BLaER1 (cell line): Measurements from ENCODE around the gene ALS2CL.
A peak's percentile ranks its signal among the peaks of the same experiment; 100 is the strongest.

Experiments used
- H3K27ac ChIP-seq: shearing (Covaris generic); formaldehyde crosslinking; 2 replicates; pipeline ENCODE4 v1.8.1; 2022
- H3K27me3 ChIP-seq: shearing (Covaris generic); formaldehyde crosslinking; 2 replicates; pipeline ENCODE4 v1.8.1; 2022
- H3K36me3 ChIP-seq: shearing (Covaris generic); formaldehyde crosslinking; 2 replicates; pipeline ENCODE4 v1.8.1; 2022
- H3K4me1 ChIP-seq: shearing (Covaris generic); formaldehyde crosslinking; 2 replicates; pipeline ENCODE4 v1.8.1; 2022
- H3K4me2 ChIP-seq: shearing (Covaris generic); formaldehyde crosslinking; 2 replicates; pipeline ENCODE4 v1.8.1; 2022
- H3K4me3 ChIP-seq: shearing (Covaris generic); formaldehyde crosslinking; 2 replicates; pipeline ENCODE4 v1.8.1; 2022
- H3K9ac ChIP-seq: shearing (Covaris generic); formaldehyde crosslinking; 2 replicates; pipeline ENCODE4 v1.8.1; 2022
- H3K9me3 ChIP-seq: shearing (Covaris generic); formaldehyde crosslinking; 2 replicates; pipeline ENCODE4 v1.8.1; 2022
- H4K20me1 ChIP-seq: shearing (Covaris generic); formaldehyde crosslinking; 2 replicates; pipeline ENCODE4 v1.8.1; 2022
- Cebpa-rat ChIP-seq: shearing (Covaris generic); IDR thresholded peaks from 2 replicates; pipeline ENCODE4 v1.8.1; 2022

The ALS2CL gene

DNA sequence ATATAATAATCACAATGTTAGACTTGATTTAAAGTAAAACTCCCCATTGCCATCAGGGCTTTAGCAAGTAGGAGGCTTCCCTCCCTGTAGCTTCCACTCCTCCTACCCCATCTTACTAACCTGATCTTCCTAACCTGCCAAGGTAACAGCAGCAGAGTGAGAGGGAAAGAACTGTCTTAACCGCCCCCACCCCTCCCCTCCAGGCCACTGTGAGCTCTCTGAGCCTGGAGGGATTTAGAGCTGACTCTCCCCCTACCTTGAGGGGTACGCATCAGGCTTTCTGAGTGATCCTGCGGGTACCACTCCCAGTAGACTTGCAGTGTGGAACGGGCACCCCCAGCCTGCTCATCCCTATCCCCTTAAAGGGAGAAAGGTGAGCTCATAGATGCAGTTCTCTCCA, 35.6 kb upstream of the ALS2CL start:
- Histone ChIP-seq H3K9me3 (no peaks in the 10 kb centered on the region), H3K27me3 (no peaks in the 10 kb centered on the region), H3K4me3 (no peak overlapping the region), H3K27ac (no peak overlapping the region), H4K20me1 (no peaks in the 10 kb centered on the region), H3K4me2 (no peak overlapping the region), H3K4me1 (no peaks in the 10 kb centered on the region), H3K9ac (no peak overlapping the region), H3K36me3 (no peaks in the 10 kb centered on the region)
- no peak for TF ChIP-seq Cebpa-rat

DNA sequence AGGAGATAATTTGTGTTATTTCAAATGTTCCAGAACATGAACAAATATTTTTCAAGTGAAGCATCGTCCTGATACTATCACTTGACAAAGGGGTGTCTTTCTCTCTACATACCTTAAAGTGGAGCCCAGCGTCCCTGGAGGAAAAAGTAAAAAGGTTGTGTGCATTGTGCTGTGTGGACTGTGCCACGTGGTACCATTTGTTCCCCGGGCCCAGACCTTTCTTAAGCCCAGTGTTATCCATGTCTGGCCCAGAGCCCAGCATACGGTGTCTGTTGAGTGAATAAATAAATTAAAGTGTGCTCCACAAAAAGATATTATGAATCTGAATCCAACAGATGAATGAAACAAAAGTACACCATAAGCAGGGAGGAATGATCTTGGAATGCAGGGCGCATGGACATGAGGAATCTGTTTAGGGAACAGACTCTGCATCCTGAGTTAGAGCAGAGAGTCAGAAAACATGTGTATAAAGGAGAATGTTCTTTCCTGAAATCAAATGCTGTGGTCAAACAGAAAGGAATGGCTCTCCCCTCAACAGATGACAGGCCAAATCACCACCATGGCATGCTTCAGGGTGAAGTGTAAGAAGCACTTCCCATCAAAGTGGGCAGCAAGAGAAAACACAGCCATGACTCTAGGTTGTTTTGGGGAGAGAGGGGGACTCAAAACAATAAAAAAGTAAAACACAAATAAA, 32.3 kb upstream of the ALS2CL start:
- Histone ChIP-seq H3K9me3 (no peaks in the 10 kb centered on the region), H3K27me3 (no peaks in the 10 kb centered on the region), H3K27ac (no peak overlapping the region), H3K9ac (no peak overlapping the region), H3K4me2 (no peak overlapping the region), H3K4me1 (no peaks in the 10 kb centered on the region), H3K4me3 (no peak overlapping the region), H3K36me3 (no peaks in the 10 kb centered on the region), H4K20me1 (no peaks in the 10 kb centered on the region)
- TF ChIP-seq Cebpa-rat, result no peak

DNA sequence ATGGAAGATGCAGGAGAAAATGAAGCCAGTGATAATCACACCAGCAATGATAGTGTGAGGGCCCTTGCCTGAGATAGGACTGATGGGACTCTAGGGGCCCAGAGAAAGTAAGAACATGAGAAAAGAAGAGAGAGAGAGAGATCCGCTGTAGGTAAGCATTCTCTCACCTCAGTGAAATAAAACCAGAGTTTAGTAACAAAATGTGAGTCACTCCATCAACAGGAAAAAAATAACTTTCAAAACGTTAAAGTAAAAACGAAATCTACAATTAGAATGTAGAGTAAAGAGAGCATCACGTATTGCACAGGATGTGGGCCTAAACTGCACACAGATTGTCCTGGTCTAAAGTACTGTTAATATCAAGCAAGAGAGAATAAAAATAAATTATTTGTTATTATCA, 30.9 kb upstream of the ALS2CL start:
- no peak overlapping the region for H3K27ac ChIP-seq
- no peaks in the 10 kb centered on the region for H4K20me1 ChIP-seq
- H3K36me3 ChIP-seq, result no peaks in the 10 kb centered on the region
- no peak overlapping the region for H3K4me2 ChIP-seq
- H3K9ac ChIP-seq, result no peak overlapping the region
- H3K4me1 ChIP-seq, result no peaks in the 10 kb centered on the region
- no peaks in the 10 kb centered on the region for H3K27me3 ChIP-seq
- no peaks in the 10 kb centered on the region for H3K9me3 ChIP-seq
- no peak overlapping the region for H3K4me3 ChIP-seq
- no peak for TF ChIP-seq Cebpa-rat

DNA sequence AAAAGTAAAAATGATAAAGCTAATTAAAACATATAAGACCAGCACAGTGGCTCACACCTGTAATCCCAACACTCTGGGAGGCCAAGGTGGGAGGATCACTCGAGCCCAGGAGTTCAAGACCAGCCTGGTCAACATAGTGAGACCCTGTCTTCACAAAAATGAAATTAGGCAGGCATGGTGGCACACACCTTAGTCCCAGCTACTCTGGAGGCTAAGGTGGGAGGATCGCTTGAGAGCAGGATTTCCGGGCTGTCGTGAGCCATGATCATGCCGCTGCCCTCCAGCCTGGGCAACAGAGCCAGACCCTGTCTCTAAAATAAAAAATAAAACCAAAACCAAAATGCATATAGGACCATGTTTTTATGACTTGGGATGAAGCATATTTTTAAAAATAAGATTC, 29.0 kb upstream of the ALS2CL start:
- TF ChIP-seq Cebpa-rat, result no peak
- no peaks in the 10 kb centered on the region for H3K9me3 ChIP-seq
- H3K4me1 ChIP-seq, result no peaks in the 10 kb centered on the region
- H3K27ac ChIP-seq, result no peak overlapping the region
- no peak overlapping the region for H3K9ac ChIP-seq
- no peak overlapping the region for H3K4me3 ChIP-seq
- H3K27me3 ChIP-seq, result no peaks in the 10 kb centered on the region
- H3K36me3 ChIP-seq, result no peaks in the 10 kb centered on the region
- no peaks in the 10 kb centered on the region for H4K20me1 ChIP-seq
- no peak overlapping the region for H3K4me2 ChIP-seq

DNA sequence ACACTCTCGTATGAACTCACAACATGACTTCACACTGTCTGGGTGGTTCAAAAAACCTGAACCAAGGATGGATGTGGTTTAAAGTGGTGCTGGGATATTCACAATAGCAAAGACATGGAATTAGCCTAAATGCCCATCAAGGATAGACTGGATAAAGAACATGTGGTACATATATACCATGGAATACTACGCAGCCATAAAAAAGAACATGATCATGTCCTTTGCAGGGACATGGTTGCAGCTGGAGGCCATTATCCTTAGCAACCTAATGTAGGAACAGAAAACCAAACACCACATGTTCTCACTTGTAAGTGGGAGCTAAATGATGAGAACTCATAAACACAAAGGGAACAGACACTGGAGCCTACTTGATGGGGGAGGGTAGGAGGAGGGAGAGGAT, 27.5 kb upstream of the ALS2CL start:
- H3K4me1 ChIP-seq, result peaks cover 9% of the 10 kb centered on the region
- H3K27ac ChIP-seq, result no peak overlapping the region
- no peak for TF ChIP-seq Cebpa-rat
- H3K27me3 ChIP-seq, result no peaks in the 10 kb centered on the region
- no peak overlapping the region for H3K9ac ChIP-seq
- H3K4me3 ChIP-seq, result no peak overlapping the region
- no peak overlapping the region for H3K4me2 ChIP-seq
- no peaks in the 10 kb centered on the region for H4K20me1 ChIP-seq
- no peaks in the 10 kb centered on the region for H3K36me3 ChIP-seq
- H3K9me3 ChIP-seq, result no peaks in the 10 kb centered on the region

DNA sequence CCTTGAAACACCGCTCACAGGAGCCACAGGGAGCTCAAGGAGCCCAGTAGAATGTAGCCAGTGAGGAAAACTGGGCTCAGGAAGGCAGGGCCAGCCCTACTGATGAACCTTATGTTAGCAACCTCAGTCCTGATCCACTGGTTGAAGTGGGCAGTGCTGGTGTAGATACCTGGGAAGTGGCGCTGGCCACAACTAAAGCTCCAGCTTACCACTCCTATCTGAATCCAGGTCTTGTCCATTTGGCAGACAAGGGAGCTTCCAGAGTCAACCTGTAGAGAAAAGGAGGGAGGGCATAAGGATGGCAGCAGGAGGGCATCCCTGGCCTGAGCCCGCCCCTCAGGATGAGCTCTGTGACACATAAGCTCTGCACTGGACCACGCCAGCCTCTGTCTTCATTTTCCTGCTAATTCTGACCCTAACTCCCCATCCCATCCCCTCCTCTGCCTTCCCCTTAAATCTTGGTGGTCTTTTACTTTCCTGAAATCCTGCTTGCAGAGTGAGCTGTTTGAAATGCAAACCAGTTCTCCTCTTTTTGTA, 26.3 kb upstream of the ALS2CL start:
- Histone ChIP-seq H3K9me3 (no peaks in the 10 kb centered on the region), H3K27me3 (no peaks in the 10 kb centered on the region), H3K27ac (no peak overlapping the region), H3K9ac (no peak overlapping the region), H3K36me3 (no peaks in the 10 kb centered on the region), H3K4me3 (no peak overlapping the region), H4K20me1 (no peaks in the 10 kb centered on the region), H3K4me2 (no peak overlapping the region), H3K4me1 (peaks cover 10% of the 10 kb centered on the region)
- no peak for TF ChIP-seq Cebpa-rat

DNA sequence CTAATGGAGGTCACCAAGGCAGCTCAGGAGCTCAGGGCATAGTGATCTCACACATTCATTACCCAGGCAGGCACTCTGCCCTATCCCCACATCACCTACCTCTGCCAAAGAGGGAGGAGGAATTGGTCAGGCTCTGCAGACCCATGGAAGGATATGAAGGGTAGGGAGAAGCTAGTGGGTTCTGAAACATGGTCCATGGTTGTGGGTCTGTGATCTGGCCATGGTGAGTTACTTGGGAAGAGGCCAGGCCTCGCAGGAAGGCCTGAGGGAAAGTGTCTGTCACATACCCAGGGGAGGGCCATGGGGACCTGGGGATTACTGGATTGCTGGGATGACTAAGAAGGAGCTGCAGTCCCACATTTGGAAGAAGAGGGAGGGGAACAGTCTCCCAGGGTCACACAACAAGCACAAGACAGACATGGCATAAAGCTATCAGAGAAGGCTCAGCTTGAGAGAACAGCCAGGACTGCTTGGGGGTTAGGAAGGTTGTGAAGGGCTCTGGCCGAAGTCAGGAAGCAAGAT, 25.6 kb upstream of the ALS2CL start:
- Histone ChIP-seq H3K27me3 (no peaks in the 10 kb centered on the region), H3K9ac (no peak overlapping the region), H3K36me3 (no peaks in the 10 kb centered on the region), H3K4me1 (peaks cover 17% of the 10 kb centered on the region), H3K9me3 (no peaks in the 10 kb centered on the region), H3K27ac (no peak overlapping the region), H3K4me3 (no peak overlapping the region), H4K20me1 (no peaks in the 10 kb centered on the region), H3K4me2 (no peak overlapping the region)
- TF ChIP-seq Cebpa-rat, result no peak

DNA sequence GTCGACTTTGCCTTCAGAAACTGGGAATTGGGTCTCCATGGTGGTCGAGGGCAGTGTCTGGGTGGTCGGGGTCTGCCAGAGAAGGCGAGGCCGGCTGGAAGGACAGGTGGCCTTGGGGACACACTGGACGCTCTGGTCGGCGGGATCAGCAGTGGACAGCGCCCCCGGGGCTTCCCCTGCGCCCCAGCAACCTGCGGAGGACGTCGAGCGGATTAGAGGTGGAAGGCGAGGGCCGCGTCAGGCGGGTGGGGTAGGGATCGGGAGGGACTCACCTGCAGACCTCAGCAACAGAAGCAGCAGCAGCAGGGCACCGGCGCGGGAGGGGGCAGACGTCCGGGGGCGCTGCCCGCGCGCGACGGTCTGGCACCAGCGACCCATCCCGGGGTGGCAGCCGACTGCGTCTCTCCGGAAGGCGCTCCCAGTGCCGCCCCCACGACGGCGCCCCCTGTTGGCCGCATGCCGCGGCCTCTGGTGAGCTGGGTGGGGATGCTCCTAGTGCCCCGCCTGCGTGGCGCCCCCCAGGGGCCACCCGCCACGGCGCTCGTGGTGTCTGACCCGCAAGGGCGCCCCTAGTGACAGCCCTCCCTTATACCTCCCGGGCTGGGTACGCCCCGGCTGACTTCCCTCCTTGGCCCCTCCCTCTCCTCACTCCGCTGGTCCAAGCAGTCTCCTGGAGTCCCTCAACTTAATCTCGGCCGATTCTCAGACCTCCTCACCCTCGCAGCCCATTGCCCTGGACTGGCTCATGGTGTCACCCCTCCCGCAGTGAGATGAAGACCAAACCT, 24.2 kb upstream of the ALS2CL start, which contains the start of gene PRSS50:
TSS of gene PRSS50 (minus strand) at position 423 of the 785 bp plus-strand sequence. CDS start at position 378, 45 bp downstream.
- no peak within 1 kb of the TSS for H3K27ac ChIP-seq
- H3K27me3 ChIP-seq, result no peaks in the 10 kb centered on the region

DNA sequence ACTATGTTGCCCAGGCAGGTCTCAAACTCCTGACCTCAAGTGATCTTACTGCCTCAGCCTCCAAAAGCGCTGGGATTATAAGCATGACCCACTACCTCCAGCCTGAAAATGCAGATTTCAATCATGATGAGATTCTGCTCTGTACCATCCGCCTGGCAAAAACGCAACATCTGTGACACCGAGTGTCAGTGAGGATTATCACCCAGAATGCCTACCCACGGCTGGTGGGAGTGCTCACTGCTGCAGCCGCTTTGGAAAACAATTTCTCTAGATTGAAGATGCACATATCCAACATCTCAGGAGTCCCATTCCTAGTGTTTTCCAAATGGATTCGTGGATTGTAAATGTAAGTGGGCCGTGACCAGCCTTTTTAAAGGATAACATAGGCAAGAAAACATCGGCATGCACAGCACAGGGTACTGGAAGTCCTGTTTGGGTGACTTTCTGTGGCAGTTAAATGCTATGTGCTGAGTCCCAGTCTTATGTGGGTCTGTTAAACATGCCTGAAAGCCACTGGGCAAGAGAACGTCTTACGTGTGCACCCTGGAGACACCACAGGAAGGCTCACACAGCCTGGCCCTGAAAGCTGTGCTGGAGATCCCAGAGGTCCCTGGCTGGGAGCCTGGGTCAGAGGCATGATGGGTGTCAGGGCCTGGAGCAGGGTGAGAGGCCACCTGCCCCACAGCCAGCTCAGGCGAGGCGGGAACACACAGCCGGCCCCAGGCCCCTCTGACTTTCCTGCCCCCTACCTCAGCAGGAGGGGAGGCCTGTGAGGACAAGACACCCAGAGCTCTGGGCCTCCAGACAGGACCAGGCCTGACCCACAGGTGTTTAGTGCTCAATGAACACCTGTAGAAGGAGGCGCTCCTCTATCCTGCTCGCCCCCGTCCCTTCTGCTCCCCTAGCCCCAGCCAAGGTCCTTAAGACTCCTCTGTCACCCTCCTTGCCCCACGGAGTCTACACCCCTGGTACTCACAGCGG, 23.3 kb upstream of the ALS2CL start:
- 0 out of 2 replicates have a peak overlapping the region, but pooled peaks have one; percentile 24 for H3K9ac ChIP-seq
- 0 out of 2 replicates have a peak overlapping the region, but pooled peaks have one; percentile 16 for H3K4me2 ChIP-seq
- H3K9me3 ChIP-seq, result no peaks in the 10 kb centered on the region
- H3K36me3 ChIP-seq, result no peaks in the 10 kb centered on the region
- no peak overlapping the region for H3K4me3 ChIP-seq
- no peaks in the 10 kb centered on the region for H4K20me1 ChIP-seq
- no peaks in the 10 kb centered on the region for H3K27me3 ChIP-seq
- H3K27ac ChIP-seq, result no peak overlapping the region
- H3K4me1 ChIP-seq, result peaks cover 39% of the 10 kb centered on the region
- TF ChIP-seq Cebpa-rat, result no peak

More for the DNA sequence above, 24.2 kb upstream of the ALS2CL start, which contains the start of gene PRSS50:
- H3K36me3 ChIP-seq, result no peaks in the 10 kb centered on the region
- no peaks in the 10 kb centered on the region for H3K9me3 ChIP-seq
- no peak for TF ChIP-seq Cebpa-rat
- H3K4me2 ChIP-seq, result 0 out of 2 replicates have a peak within 1 kb of the TSS, but pooled peaks have one; percentile 16
- no peak within 1 kb of the TSS for H3K4me3 ChIP-seq
- peaks cover 32% of the 10 kb centered on the region for H3K4me1 ChIP-seq
- H3K9ac ChIP-seq, result 0 out of 2 replicates have a peak within 1 kb of the TSS, but pooled peaks have one; percentile 24
- no peaks in the 10 kb centered on the region for H4K20me1 ChIP-seq
